ENCODE results near the gene H2AZ2.

H2AZ2 gene

GRCh38 chr7:44881066-44881600, 33.2 kb upstream of the H2AZ2 start:
- Histone ChIP-seq H3K9me3 (ENCODE audit: insufficient read depth, low read length, severe bottlenecking) (no peaks in the 10 kb centered on the region), H3K4me3 (ENCODE audit: low read depth in 1 of 2, low read length in 2 of 2) (peak overlapping the region in 1 of 2 experiments; percentile 95; a peak in 1 of 4 replicates), H2AFZ (ENCODE audit: low read depth, low read length) (no peak overlapping the region), H4K20me1 (ENCODE audit: insufficient read depth, low read length) (peaks cover 59% of the 10 kb centered on the region), H3K27ac (ENCODE audit: low read length) (no peak overlapping the region), H3K4me2 (ENCODE audit: insufficient read depth, low read length) (peak overlapping the region; percentile 98), H3K36me3 (ENCODE audit: insufficient read depth, low read length) (peaks cover 56% of the 10 kb centered on the region), H3K9ac (ENCODE audit: low read depth, low read length) (peak overlapping the region; percentile 97; the same call in 1 of the 2 replicates), H3K4me1 (ENCODE audit: insufficient read depth, low read length) (peaks cover 56% of the 10 kb centered on the region), H3K79me2 (ENCODE audit: insufficient read depth, low read length) (peaks cover 76% of the 10 kb centered on the region), H3K27me3 (ENCODE audit: insufficient read depth, low read length, poor library complexity) (no peaks in the 10 kb centered on the region)
- TF ChIP-seq, protein P1, sequence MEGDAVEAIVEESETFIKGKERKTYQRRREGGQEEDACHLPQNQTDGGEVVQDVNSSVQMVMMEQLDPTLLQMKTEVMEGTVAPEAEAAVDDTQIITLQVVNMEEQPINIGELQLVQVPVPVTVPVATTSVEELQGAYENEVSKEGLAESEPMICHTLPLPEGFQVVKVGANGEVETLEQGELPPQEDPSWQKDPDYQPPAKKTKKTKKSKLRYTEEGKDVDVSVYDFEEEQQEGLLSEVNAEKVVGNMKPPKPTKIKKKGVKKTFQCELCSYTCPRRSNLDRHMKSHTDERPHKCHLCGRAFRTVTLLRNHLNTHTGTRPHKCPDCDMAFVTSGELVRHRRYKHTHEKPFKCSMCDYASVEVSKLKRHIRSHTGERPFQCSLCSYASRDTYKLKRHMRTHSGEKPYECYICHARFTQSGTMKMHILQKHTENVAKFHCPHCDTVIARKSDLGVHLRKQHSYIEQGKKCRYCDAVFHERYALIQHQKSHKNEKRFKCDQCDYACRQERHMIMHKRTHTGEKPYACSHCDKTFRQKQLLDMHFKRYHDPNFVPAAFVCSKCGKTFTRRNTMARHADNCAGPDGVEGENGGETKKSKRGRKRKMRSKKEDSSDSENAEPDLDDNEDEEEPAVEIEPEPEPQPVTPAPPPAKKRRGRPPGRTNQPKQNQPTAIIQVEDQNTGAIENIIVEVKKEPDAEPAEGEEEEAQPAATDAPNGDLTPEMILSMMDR (IDR thresholded peaks at IDR 0.05; ENCODE audit: borderline replicate concordance, extremely low read depth, low read length, poor library complexity, severe bottlenecking) = no peak
- no peak for TF ChIP-seq EZH2 (IDR thresholded peaks at IDR 0.05; ENCODE audit: borderline replicate concordance, low read depth, low read length, severe bottlenecking)
- no peak for ATAC-seq (ENCODE audit: insufficient read depth, low read depth)
- no peak for DNase-seq

DNA sequence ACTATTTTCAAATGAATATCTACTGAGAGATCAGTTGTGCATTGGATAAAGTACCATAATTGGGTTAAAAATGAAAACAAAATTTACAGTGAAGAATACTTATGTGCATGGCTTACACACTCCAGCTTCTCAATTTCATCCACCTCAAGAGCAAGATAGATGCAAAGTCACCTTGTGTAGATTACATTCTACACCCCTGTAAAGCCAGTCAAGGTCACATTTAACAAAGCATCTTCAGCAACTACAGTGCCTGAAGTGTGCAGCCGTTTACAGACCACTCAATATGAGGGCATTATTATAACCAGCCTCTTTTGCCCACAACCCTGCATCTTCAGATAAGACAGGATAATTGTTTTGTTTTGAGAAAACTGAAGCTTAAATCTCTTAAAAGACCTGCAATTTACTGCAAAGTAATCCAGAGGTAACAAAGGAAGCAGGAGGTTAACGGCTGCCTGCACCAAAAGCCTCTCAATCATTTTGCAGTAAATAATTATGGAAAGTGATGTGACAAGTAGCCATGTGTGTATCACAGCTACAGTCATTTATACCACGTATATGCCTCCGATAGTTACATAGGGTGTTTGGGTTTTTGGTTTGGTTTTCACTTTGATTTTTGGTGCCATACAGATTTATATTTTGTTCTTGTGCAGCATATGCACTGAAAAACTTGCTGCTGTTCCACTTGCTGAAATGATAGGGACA, 32.6 kb upstream of the H2AZ2 start:
- H4K20me1 ChIP-seq (ENCODE audit: insufficient read depth, low read length) = peaks cover 59% of the 10 kb centered on the region
- H3K4me3 ChIP-seq (ENCODE audit: low read depth in 1 of 2, low read length in 2 of 2) = peak overlapping the region in 1 of 2 experiments; percentile 95; a peak in 1 of 4 replicates
- H3K27me3 ChIP-seq (ENCODE audit: insufficient read depth, low read length, poor library complexity) = no peaks in the 10 kb centered on the region
- peaks cover 70% of the 10 kb centered on the region for H3K79me2 ChIP-seq (ENCODE audit: insufficient read depth, low read length)
- peaks cover 53% of the 10 kb centered on the region for H3K4me1 ChIP-seq (ENCODE audit: insufficient read depth, low read length)
- H3K4me2 ChIP-seq (ENCODE audit: insufficient read depth, low read length) = peak overlapping the region; percentile 98
- DNase-seq (no peak), ATAC-seq (ENCODE audit: insufficient read depth, low read depth) (no peak)
- no peaks in the 10 kb centered on the region for H3K9me3 ChIP-seq (ENCODE audit: insufficient read depth, low read length, severe bottlenecking)
- TF ChIP-seq, protein P1 (IDR thresholded peaks at IDR 0.05; ENCODE audit: borderline replicate concordance, extremely low read depth, low read length, poor library complexity, severe bottlenecking) = no peak
- peak overlapping the region; percentile 97; the same call in 1 of the 2 replicates for H3K9ac ChIP-seq (ENCODE audit: low read depth, low read length)
- H2AFZ ChIP-seq (ENCODE audit: low read depth, low read length) = no peak overlapping the region
- H3K36me3 ChIP-seq (ENCODE audit: insufficient read depth, low read length) = peaks cover 56% of the 10 kb centered on the region
- no peak overlapping the region for H3K27ac ChIP-seq (ENCODE audit: low read length)

DNA sequence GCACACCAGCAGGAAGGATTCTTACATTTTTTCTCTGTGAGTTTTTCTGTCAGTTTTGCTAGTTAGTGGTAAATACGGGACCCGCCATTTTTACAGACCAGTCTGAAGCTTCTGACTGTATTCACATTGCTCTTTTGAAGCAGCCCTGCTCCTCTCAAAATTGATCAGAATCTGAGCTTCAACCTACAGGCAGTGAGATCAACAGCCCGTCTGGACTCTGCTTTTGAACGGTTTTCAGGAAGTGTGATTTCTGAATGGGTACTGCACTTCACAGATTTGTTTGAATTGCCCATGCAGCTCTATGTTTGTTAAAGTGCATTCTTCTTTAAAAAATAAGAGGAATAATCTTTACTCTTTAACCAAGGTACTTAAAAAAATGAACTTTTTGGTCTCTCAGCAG, 28.5 kb upstream of the H2AZ2 start:
- H3K27ac ChIP-seq (ENCODE audit: low read length) = no peak overlapping the region
- peaks cover 5% of the 10 kb centered on the region for H3K9me3 ChIP-seq (ENCODE audit: insufficient read depth, low read length, severe bottlenecking)
- H3K27me3 ChIP-seq (ENCODE audit: insufficient read depth, low read length, poor library complexity) = no peaks in the 10 kb centered on the region
- no peak for TF ChIP-seq EZH2 (IDR thresholded peaks at IDR 0.05; ENCODE audit: borderline replicate concordance, low read depth, low read length, severe bottlenecking)
- TF ChIP-seq, protein P1 (IDR thresholded peaks at IDR 0.05; ENCODE audit: borderline replicate concordance, extremely low read depth, low read length, poor library complexity, severe bottlenecking) = no peak
- H4K20me1 ChIP-seq (ENCODE audit: insufficient read depth, low read length) = peaks cover 30% of the 10 kb centered on the region; the same call in 1 of the 2 replicates
- H3K9ac ChIP-seq (ENCODE audit: low read depth, low read length) = no peak overlapping the region
- ATAC-seq (ENCODE audit: insufficient read depth, low read depth) (no peak), DNase-seq (no peak)
- peaks cover 21% of the 10 kb centered on the region for H3K4me1 ChIP-seq (ENCODE audit: insufficient read depth, low read length)
- no peak overlapping the region for H3K4me3 ChIP-seq (ENCODE audit: low read depth in 1 of 2, low read length in 2 of 2)
- peaks cover 21% of the 10 kb centered on the region; the same call in 1 of the 2 replicates for H3K36me3 ChIP-seq (ENCODE audit: insufficient read depth, low read length)
- H3K79me2 ChIP-seq (ENCODE audit: insufficient read depth, low read length) = peaks cover 32% of the 10 kb centered on the region
- no peak overlapping the region for H2AFZ ChIP-seq (ENCODE audit: low read depth, low read length)
- no peak overlapping the region for H3K4me2 ChIP-seq (ENCODE audit: insufficient read depth, low read length)

Data from DND-41 (cell line).